ENCODE data around the gene FADS6.

FADS6 gene

GRCh38 chr17:74831444-74832146, 61.8 kb downstream of the FADS6 start:
- no peak for DNase-seq (ENCODE audit: low read depth in 2 of 2)

GRCh38 chr17:74830861-74831260, 62.6 kb downstream of the FADS6 start:
- DNase-seq (ENCODE audit: low read depth in 2 of 2), result no peak

- DNase-seq (ENCODE audit: low read depth in 2 of 2), result no peak
Observed at GRCh38 chr17:74827800-74828199, 65.6 kb downstream of the FADS6 start.
